DOHH2 (cell line): ENCODE results near the gene TRPC3.
A peak's percentile ranks its signal among the peaks of the same experiment; 100 is the strongest.

Experiments used
- H3F3A ChIP-seq: fragments of 200-600 bp; sonication (generic), shearing (Covaris generic); 2 replicates; pipeline ENCODE4 v1.6.0; 2016; ENCODE audit warnings: antibody characterized with exemption, mild to moderate bottlenecking; ENCODE audit not compliant: control insufficient read depth, insufficient read depth
- H3K27ac ChIP-seq: fragments of 200-600 bp; sonication (generic); 2 replicates; pipeline ENCODE4 v1.5.1; 2014; ENCODE audit warnings: low read depth, mild to moderate bottlenecking, low read length, moderate library complexity
- H3K27me3 ChIP-seq: fragments of 200-600 bp; sonication (generic); 2 replicates; pipeline ENCODE4 v1.6.1; 2014; ENCODE audit warnings: mild to moderate bottlenecking, low read length, mixed read lengths; ENCODE audit not compliant: control insufficient read depth
- H3K36me3 ChIP-seq: fragments of 200-600 bp; sonication (generic); 2 replicates; pipeline ENCODE4 v1.6.1; 2014; ENCODE audit warnings: mild to moderate bottlenecking, low read length, moderate library complexity, mixed read lengths; ENCODE audit not compliant: control insufficient read depth
- H3K4me1 ChIP-seq: fragments of 200-600 bp; sonication (generic); 2 replicates; pipeline ENCODE4 v1.6.1; 2014; ENCODE audit warnings: mild to moderate bottlenecking, low read length, mixed read lengths; ENCODE audit not compliant: control insufficient read depth
- H3K4me2 ChIP-seq: fragments of 200-600 bp; sonication (generic); 2 replicates; pipeline ENCODE4 v1.6.0; 2014; ENCODE audit warnings: mild to moderate bottlenecking, low read length, moderate library complexity
- H3K4me3 ChIP-seq: fragments of 200-600 bp; sonication (generic); 2 replicates; pipeline ENCODE4 v1.5.1; 2014; ENCODE audit warnings: mild to moderate bottlenecking, low read length, mixed read lengths
- H3K79me2 ChIP-seq: fragments of 200-600 bp; sonication (generic); 2 replicates; pipeline ENCODE4 v1.6.1; 2014; ENCODE audit warnings: mild to moderate bottlenecking, low read length, mixed read lengths; ENCODE audit not compliant: control insufficient read depth
- H3K9me2 ChIP-seq: fragments of 200-600 bp; sonication (generic); replicated peaks from 2 replicates; pipeline ENCODE4 v1.6.1; 2014; ENCODE audit warnings: mild to moderate bottlenecking, low read length, mixed read lengths; ENCODE audit not compliant: control insufficient read depth
- H3K9me3 ChIP-seq: fragments of 200-600 bp; sonication (generic); 2 replicates; pipeline ENCODE4 v1.6.1; 2014; ENCODE audit warnings: antibody characterized with exemption, low read length, mixed read lengths; ENCODE audit not compliant: control insufficient read depth, insufficient read depth
- H4K20me1 ChIP-seq: fragments of 200-600 bp; sonication (generic); 2 replicates; pipeline ENCODE4 v1.6.0; 2014; ENCODE audit warnings: low read depth, mild to moderate bottlenecking, antibody characterized with exemption, low read length, moderate library complexity; ENCODE audit not compliant: control insufficient read depth, insufficient read depth
- CTCF ChIP-seq: fragments of 200-600 bp; sonication (generic); IDR thresholded peaks from one replicate; pipeline ENCODE4 v1.5.1; 2014; ENCODE audit warnings: antibody characterized with exemption, mild to moderate bottlenecking, low read depth, low read length; ENCODE audit not compliant: poor library complexity, severe bottlenecking
- EZH2phosphoT487 ChIP-seq: fragments of 200-600 bp; sonication (generic); IDR thresholded peaks from 2 replicates; pipeline ENCODE4 v1.6.1; 2017; ENCODE audit warnings: borderline replicate concordance, mild to moderate bottlenecking, antibody characterized with exemption, low read length, moderate library complexity, mixed read lengths

The TRPC3 gene

GRCh38 chr4:121950680-121951520, 960 bp downstream of the TRPC3 start:
- H3K4me1 ChIP-seq: peaks cover 9% of the 10 kb centered on the region; the same call in 1 of the 2 replicates
- H3K27me3 ChIP-seq: peaks cover 38% of the 10 kb centered on the region
- no peaks in the 10 kb centered on the region for H3K9me2 ChIP-seq
- no peaks in the 10 kb centered on the region for H3F3A ChIP-seq
- peak overlapping the region; percentile 74 for H3K4me2 ChIP-seq
- H3K36me3 ChIP-seq: no peaks in the 10 kb centered on the region
- TF ChIP-seq EZH2phosphoT487: peak; percentile 4; the same call in 1 of the 2 replicates
- TF ChIP-seq CTCF: no peak
- H3K9me3 ChIP-seq: no peaks in the 10 kb centered on the region
- H3K79me2 ChIP-seq: no peaks in the 10 kb centered on the region
- H3K27ac ChIP-seq: no peak overlapping the region
- peak overlapping the region; percentile 70 for H3K4me3 ChIP-seq
- H4K20me1 ChIP-seq: no peaks in the 10 kb centered on the region

GRCh38 chr4:121950212-121950679, 1.6 kb downstream of the TRPC3 start:
- H3K36me3 ChIP-seq: no peaks in the 10 kb centered on the region
- H3K9me2 ChIP-seq: no peaks in the 10 kb centered on the region
- H3K4me1 ChIP-seq: peaks cover 9% of the 10 kb centered on the region; the same call in 1 of the 2 replicates
- no peak overlapping the region for H3K27ac ChIP-seq
- H3K79me2 ChIP-seq: no peaks in the 10 kb centered on the region
- H3K27me3 ChIP-seq: peaks cover 38% of the 10 kb centered on the region
- TF ChIP-seq CTCF: peak; percentile 93
- peak; percentile 21; the same call in 1 of the 2 replicates for TF ChIP-seq EZH2phosphoT487
- no peaks in the 10 kb centered on the region for H3F3A ChIP-seq
- H3K4me2 ChIP-seq: peak overlapping the region; percentile 74
- H3K4me3 ChIP-seq: peak overlapping the region; percentile 70
- no peaks in the 10 kb centered on the region for H4K20me1 ChIP-seq
- no peaks in the 10 kb centered on the region for H3K9me3 ChIP-seq

GRCh38 chr4:121946644-121947043, 5.2 kb downstream of the TRPC3 start:
- Histone ChIP-seq H3K36me3 (no peaks in the 10 kb centered on the region), H3K27me3 (peaks cover 22% of the 10 kb centered on the region), H3F3A (no peaks in the 10 kb centered on the region), H3K4me1 (peaks cover 9% of the 10 kb centered on the region; the same call in 1 of the 2 replicates), H3K27ac (no peak overlapping the region), H3K4me3 (no peak overlapping the region), H3K4me2 (no peak overlapping the region), H4K20me1 (no peaks in the 10 kb centered on the region), H3K79me2 (no peaks in the 10 kb centered on the region), H3K9me2 (no peaks in the 10 kb centered on the region), H3K9me3 (no peaks in the 10 kb centered on the region)
- no peak for TF ChIP-seq EZH2phosphoT487
- no peak for TF ChIP-seq CTCF
